HG03565 (cell line): ENCODE data around the gene SUSD3.
A peak's percentile ranks its signal among the peaks of the same experiment; 100 is the strongest.

Experiments
- ATAC-seq: cut with Tn5 transposase; IDR thresholded peaks from one replicate; pipeline ENCODE4 v1.9.1; 2021; ENCODE audit warnings: mild to moderate bottlenecking, moderate library complexity; ENCODE audit not compliant: unreplicated experiment

Gene SUSD3

GRCh38 chr9:93134015-93134739, 75.7 kb downstream of the SUSD3 start, which contains the start of gene NINJ1:
Gene NINJ1 (minus strand): TSS chr9:93134251. CDS start chr9:93134217, 34 bp downstream.
- peak; percentile 51 for ATAC-seq
